Activated naive CD4-positive, alpha-beta T cell treated with anti-CD3 and anti-CD28 coated beads, Interleukin-2, amount 50 U/mL, for 16 hours (primary cell): Measurements from ENCODE around the gene TBC1D4.

Source experiments
- DNase-seq: peaks from one replicate; pipeline ENCODE4 v3.0.0-alpha.2; 2020

Gene TBC1D4, protein sequence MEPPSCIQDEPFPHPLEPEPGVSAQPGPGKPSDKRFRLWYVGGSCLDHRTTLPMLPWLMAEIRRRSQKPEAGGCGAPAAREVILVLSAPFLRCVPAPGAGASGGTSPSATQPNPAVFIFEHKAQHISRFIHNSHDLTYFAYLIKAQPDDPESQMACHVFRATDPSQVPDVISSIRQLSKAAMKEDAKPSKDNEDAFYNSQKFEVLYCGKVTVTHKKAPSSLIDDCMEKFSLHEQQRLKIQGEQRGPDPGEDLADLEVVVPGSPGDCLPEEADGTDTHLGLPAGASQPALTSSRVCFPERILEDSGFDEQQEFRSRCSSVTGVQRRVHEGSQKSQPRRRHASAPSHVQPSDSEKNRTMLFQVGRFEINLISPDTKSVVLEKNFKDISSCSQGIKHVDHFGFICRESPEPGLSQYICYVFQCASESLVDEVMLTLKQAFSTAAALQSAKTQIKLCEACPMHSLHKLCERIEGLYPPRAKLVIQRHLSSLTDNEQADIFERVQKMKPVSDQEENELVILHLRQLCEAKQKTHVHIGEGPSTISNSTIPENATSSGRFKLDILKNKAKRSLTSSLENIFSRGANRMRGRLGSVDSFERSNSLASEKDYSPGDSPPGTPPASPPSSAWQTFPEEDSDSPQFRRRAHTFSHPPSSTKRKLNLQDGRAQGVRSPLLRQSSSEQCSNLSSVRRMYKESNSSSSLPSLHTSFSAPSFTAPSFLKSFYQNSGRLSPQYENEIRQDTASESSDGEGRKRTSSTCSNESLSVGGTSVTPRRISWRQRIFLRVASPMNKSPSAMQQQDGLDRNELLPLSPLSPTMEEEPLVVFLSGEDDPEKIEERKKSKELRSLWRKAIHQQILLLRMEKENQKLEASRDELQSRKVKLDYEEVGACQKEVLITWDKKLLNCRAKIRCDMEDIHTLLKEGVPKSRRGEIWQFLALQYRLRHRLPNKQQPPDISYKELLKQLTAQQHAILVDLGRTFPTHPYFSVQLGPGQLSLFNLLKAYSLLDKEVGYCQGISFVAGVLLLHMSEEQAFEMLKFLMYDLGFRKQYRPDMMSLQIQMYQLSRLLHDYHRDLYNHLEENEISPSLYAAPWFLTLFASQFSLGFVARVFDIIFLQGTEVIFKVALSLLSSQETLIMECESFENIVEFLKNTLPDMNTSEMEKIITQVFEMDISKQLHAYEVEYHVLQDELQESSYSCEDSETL (N-terminal part only)

GRCh38 chr13:75482070-75482819 is at the start of gene TBC1D4:
TSS of gene TBC1D4 (minus strand) at chr13:75482169. CDS start at chr13:75481767, 402 bp downstream.
- peak; percentile 39 for DNase-seq

DNA sequence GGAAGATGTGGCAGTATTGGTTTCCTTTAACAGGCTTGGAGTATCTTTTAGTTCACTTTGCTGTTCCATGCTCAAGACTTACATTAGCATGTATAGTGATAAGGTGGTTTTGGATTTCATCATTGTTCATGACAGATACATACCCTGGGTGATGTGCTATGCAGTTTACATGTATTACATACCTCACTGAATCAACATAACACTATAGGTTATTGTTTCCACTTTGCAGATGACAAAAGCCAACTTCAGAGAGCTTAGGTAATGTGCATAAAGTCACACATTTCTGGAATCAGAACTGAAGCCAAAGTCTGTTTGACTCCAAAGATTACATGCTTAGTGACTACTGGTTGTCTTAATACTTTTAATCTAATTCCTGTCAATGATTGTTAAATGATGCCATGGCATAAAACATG is 48.6 kb upstream of the TBC1D4 start:
- DNase-seq = no peak

GRCh38 chr13:75521956-75522355 is 40.0 kb upstream of the TBC1D4 start:
- DNase-seq = no peak

DNA sequence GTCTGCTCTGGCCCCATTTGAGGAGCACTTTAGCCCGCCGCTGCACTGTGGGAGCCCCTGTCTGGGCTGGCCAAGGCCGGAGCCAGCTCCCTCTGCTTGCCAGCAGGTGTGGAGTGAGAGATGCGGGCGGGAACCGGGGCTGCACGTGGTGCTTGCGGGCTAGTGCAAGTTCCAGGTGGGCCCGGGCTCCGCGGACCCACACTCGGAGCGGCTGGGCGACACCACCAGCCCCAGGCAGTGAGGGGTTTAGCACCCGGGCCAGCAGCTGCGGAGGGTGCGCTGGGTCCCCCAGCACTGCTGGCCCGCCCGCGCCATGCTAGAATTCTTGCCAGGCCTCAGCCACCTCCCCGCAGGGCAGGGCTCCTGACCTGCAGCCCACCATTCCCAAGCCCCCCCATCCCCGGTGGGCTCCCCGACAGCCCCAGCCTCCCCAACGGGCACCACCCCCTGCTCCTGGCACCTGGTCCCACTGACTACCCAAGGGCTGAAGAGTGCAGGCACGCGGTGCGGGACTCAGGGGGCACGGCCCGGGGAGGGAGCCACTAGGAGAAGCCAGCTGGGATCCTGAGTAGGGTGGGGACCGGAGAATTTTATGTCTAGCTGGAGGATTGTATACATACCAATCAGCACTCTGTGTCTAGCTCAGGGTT is 36.6 kb upstream of the TBC1D4 start:
- no peak for DNase-seq

DNA sequence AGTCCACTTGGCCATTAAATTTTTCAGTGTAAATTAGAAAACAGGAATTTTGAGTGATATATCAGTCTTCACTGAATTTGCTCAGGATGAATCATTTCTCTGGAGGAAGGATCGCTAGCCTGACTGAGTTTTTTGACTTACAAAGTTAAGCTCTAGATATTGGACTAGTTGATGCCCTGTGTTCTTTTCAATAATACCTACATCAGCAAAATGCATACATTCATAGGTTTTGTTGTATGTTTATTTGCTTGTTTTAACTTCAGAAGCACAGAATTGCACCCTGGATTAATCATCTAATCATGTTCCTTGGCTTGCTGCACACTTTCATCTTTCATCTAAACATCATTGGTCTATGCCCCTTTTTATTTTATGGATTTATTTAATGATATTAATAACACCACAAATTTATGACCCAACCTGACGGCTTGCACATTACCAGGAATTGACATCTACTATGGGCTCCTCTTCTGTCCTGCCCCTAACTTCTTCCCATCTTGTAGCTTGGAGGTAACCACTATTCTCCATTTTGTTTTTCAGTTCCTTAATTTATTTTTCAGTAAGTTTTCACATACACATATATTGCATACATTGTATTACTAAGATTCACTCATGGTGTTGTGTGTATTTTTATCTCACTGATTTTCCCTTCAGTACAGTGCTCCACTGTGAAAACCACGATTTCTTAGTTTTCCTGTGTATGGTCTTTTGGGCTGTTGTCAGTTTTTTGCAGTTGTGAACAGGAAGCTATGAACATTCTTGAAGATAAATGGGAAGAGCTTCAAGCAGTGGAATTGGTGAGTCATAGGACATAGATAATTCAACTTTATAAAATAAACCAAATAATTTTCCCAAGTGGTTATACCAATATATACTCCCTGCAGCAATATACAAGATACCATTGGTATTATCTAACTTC is 32.4 kb upstream of the TBC1D4 start:
- DNase-seq = no peak

- DNase-seq = no peak
Measured at GRCh38 chr13:75513271-75513670, 31.3 kb upstream of the TBC1D4 start.

DNA sequence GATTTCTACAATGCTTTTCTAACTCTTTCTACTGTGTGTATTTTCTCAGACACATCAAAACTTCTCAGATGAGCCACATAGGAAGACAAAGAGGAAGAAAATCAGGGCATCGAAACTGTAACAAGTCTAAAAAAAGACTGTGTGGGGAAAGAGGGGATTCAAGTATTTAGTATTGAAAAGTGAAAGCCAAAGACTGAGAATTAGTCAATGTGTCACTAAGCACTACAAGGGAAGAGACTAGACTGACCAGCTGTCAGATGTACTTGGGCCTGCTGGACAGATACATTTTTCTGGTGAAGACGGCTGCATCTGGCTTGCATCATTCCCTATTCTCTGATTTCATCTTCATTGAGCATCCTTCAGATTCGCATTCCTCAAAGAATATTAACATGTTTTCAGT is 30.3 kb upstream of the TBC1D4 start:
- no peak for DNase-seq

DNA sequence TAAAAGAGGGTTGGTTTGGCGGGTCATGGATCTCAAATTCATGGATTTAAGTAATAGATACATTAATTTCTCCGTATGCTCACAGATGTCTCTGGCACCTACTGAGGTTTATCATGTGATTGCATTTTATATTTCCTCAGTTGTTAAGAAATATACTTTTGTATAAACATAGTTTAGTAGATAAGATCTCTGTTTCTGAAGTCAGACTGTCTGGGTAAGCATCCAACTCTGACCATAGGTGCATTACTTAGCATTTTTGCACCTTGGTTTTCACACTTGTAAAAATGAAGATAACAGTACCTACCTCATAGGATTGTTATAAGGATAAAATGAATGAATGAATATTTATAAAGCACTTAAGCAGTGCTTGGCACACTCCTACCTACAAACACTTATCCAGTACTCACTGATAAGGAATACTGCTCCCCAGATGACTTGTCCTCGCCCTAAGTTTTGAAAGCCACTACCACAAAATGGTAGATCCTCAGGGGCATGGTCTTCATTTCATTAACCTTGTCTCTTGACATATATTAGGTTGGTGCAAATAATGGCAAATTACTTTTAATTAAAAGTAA is 29.2 kb upstream of the TBC1D4 start:
- no peak for DNase-seq

GRCh38 chr13:75508002-75508548 is 26.1 kb upstream of the TBC1D4 start:
- no peak for DNase-seq

- no peak for DNase-seq
Measured at GRCh38 chr13:75507027-75508001, 25.3 kb upstream of the TBC1D4 start.

- no peak for DNase-seq
Measured at GRCh38 chr13:75506018-75506417, 24.0 kb upstream of the TBC1D4 start.

DNA sequence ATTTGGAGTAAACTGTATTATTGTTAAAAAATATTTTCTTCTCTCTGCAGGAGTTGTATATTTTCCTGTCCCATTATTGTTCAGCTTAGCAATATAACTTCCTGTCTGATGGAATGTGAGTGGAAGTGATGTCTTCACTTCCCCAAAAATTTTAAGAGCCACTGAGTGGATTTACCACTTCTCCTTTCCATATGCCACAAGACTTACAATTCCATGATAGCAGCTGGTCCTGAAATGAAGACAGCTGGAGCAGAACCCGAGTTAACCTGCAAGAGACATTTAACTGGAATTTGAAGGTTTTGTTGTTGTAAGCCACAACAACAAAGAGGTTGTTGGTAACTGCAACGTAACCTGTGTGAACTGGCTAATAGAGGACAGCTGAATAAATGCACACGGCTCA is 23.4 kb upstream of the TBC1D4 start:
- DNase-seq = no peak

DNA sequence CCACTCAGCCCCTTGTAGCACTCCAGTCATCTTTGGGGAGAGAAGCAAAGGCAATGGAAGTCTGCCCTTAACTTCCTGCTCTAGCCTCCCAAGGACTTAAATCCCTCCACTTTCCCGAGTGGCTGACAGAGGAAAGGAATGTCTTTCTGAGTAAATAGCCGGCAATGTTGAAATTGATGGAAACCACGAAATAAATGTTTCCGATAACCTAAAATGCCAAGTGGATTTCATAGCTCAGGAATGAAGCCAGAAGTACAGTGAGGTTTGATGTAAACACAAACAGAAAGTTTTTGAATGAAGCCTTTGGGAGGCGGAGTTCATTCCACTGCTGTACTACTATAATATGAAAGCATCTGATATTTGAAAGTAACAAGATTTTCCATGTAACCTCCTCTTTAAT is 14.0 kb upstream of the TBC1D4 start:
- DNase-seq = no peak

DNA sequence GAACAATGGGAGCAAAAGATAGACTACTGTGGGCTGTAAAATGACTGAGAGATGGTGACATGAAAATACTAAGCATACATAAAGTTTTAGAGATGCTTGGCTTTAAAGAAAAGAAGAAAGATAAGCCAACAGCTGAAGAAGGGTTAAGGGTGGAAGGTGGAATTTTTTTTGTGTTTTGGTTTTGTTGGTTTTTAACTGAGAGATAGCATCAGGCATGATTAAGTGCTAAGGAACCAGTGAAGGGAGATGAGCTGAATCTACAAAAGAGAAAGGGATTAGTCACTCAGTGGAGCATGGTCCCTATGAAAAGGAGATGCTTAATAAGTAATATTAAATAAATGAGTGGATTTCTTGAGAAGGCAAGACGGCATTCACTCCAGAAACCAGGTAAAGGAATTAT is 12.5 kb upstream of the TBC1D4 start:
- no peak for DNase-seq

DNA sequence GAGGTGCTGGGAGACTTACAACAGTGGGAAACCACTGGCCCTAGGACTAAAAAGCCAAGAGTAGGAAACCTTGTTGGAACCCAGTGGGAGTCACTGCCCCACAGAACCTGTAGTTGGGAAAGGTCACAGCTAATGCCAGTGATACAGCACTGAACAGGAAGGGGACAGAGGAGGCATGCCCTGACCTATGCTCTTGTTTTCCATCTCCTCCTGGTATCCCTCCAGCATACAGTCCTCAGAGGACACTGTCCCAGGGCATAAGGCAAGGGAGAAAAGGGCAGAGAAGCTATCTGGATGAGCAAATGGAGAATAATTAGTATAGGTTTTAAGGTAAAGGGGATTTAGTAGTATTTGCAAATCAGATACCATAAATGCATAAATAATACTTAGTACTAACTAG is 11.2 kb upstream of the TBC1D4 start:
- DNase-seq = no peak

DNA sequence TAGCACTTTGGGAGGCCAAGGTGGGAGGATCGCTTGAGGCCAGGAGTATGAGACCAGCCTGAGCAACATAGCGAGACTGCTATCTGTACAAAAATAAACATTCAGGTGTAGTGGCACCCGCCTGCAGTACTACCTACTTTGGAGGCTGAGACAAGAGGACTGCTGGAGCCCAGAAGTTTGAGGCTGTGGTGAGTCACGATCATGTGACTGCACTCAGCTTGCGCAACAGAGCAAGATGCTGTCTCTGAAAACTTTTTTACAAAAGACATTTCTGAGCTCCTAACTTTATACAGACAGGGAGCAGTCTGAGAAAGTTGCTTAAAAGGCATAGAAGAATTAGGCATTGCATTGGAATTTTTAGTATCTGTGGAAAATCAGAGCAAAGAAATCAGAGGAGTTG is 10.4 kb upstream of the TBC1D4 start:
- no peak for DNase-seq

- no peak for DNase-seq
Measured at GRCh38 chr13:75491376-75491775, 9.4 kb upstream of the TBC1D4 start.

GRCh38 chr13:75489502-75490263 is 7.7 kb upstream of the TBC1D4 start:
- DNase-seq = no peak
